GM21737 (cell line): ENCODE data around the gene SIAH3.
"Not testable (repeated sequence)": the region's sequence is repeated elsewhere in the genome, so short reads cannot be mapped to it uniquely, and the experiment has no call there.

Experiments used
- ATAC-seq: cut with Tn5 transposase; IDR thresholded peaks from one replicate; pipeline ENCODE4 v1.9.1; 2021; ENCODE audit warnings: mild to moderate bottlenecking, moderate library complexity; ENCODE audit not compliant: unreplicated experiment

Gene SIAH3

DNA sequence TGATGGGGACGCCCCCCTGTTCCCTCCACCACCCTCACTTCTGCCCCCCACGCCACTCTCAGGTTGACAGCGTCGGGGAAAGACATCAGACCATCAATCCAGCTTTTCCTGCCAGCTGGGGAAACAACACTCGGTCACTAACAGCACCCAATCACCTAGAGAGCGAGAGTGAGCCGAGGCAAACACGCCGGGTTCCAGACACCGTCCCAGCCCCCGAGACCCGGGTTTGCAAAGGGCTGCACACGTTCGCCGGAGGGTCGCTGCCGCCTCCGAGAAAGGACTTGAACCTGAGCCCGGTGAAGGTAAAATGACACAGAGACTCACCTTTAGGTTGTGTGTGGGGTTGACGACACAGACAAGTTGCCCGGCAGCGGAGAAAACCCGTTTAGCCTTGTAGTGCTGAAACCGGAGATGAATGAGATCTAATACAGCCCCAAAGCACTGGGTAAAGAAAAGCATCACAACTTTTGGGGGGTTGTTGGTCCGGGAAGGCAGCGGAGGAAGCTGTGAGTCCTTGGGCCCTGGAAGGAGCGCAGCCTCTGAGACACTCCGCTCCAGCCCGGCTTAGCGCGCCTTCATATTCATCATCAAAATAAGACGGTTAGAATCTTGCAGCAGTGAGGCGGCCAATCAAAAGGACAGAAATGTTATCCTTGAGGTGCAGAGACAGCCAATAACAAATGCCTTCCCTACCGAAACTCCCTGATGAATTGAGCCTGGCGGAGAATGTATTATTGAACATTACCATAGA lies at the start of gene SIAH3:
TSS of gene SIAH3 (minus strand) at position 583 of the 751 bp plus-strand sequence. CDS start at position 459, 124 bp downstream.
- no peak for ATAC-seq

DNA sequence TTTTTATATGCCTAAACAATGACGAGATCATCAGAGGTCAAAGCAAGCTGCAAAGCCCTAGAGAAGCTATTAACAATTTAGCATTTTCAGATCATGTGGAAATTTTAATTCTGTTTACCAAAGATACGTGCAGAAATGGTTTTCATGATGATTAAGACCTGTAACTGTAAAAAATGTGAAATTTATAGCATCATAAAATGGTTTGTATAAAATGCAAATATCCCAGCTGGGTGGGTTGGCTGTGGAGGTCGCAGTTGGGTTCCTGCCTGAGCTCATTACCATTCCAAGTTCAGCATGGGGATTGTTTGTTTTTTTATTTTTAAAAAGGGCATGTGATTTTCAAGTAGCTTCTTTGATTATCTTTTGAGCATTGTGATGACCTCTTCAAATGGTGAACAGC lies 47.9 kb upstream of the SIAH3 start:
- no peak for ATAC-seq

GRCh38 chr13:45897562-45897961 lies 46.0 kb upstream of the SIAH3 start:
- ATAC-seq: no peak

DNA sequence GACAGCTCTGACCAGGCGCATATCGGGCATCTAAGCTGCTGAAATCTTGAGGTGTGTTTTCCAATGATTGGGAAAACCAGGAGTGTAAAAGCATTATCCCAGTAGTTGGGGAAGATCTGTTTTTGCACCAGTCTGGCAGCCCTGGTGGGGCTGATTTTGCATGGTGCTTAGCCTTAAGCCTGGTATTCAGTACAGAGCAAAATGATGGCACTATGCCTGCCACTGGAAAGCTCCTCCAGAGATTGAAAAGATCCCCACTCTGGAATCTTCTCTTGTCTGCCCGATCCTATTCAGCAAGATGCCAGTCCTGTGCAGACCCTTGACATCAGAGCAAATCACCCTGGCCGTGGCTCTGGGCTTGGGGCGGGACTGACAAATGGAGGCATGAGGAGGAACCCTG lies 44.7 kb upstream of the SIAH3 start:
- no peak for ATAC-seq

GRCh38 chr13:45895881-45896280 lies 44.3 kb upstream of the SIAH3 start:
- no peak for ATAC-seq

GRCh38 chr13:45892513-45892912 lies 41.0 kb upstream of the SIAH3 start:
- ATAC-seq: no peak

- no peak for ATAC-seq
Observed at GRCh38 chr13:45889590-45890243, 38.2 kb upstream of the SIAH3 start.

- ATAC-seq: no peak
Observed at GRCh38 chr13:45886466-45886865, 34.9 kb upstream of the SIAH3 start.

GRCh38 chr13:45885194-45885593 lies 33.6 kb upstream of the SIAH3 start:
- ATAC-seq: no peak

DNA sequence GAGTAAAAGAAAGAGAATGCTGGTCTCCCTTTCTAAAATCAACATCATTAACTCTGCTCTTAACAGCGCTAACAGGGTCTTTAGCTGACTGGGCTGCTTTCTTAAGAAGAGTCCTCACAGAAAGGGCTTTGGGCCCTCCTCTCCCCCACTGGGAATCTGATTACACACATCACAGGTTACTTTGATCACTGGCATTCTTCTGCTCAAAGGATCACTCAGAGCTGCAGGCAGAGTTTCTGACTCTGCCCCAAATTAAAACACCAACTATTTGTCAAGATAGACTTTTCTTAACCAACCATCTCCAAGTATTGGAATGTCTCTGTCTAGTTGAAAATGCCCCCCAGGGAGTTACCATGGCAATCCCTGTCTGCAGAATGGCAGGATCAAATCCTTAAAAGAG lies 31.1 kb upstream of the SIAH3 start:
- no peak for ATAC-seq

DNA sequence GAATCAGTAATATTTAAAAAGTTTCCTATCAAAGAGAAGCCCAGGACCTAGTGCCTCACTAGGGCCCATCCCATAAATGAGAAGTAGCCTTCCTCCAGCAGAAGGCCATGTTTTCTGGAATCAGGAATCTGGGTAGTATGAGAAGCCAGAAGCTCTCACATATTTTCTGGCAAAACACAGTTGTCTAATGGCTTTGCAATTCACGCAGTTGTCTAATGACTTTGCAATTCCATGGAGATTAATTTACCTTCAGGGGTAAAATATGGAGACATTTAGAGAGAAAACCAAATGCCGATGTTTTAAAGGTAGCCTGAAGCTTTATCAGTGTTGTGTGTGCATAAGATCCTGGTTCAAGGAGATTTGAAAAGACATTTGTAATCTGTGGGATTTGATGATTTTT lies 29.8 kb upstream of the SIAH3 start:
- ATAC-seq: no peak

- ATAC-seq: no peak
Observed at GRCh38 chr13:45880242-45880641, 28.7 kb upstream of the SIAH3 start.

GRCh38 chr13:45879666-45880065 lies 28.1 kb upstream of the SIAH3 start:
- ATAC-seq: no peak

- no peak for ATAC-seq
Observed at GRCh38 chr13:45878966-45879365, 27.4 kb upstream of the SIAH3 start.

DNA sequence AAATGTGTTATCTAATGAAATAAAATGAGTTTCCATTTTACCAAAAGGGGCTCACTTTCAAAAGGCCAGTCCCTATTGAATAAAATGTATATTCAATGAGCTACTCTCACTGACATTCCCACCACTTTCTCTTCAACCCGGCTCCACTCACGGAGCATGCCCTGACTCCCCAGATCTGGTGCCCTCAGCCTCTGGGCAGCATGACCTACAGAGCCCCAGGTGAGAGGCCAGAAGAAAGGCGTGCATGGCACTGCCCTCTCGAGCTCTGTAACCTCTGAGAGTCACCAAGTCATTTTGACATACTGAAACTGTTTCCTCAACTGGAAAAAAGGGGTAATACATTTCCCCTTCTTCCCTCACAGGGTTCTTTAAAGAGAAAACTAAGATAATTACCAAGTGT lies 25.2 kb upstream of the SIAH3 start:
- ATAC-seq: no peak

DNA sequence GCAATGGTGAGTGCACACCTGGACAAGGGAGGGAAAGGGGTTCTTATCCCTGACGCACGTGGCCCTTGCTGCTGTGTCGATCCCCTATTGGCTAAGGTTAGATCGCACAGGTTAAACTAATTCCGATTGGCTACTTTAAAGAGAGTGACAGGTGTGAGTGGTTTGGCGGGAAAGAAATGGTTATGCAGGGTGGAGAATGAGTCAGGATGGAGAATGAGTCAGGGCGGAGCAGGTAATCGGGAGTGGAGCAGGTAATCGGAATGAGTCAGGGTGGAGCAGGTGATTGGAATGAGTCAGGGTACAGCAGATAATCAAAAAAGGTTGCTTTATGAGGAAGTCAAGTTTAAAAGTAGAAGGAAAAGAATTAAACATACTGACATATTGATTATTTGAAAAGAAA lies 24.4 kb upstream of the SIAH3 start:
- ATAC-seq: no peak

DNA sequence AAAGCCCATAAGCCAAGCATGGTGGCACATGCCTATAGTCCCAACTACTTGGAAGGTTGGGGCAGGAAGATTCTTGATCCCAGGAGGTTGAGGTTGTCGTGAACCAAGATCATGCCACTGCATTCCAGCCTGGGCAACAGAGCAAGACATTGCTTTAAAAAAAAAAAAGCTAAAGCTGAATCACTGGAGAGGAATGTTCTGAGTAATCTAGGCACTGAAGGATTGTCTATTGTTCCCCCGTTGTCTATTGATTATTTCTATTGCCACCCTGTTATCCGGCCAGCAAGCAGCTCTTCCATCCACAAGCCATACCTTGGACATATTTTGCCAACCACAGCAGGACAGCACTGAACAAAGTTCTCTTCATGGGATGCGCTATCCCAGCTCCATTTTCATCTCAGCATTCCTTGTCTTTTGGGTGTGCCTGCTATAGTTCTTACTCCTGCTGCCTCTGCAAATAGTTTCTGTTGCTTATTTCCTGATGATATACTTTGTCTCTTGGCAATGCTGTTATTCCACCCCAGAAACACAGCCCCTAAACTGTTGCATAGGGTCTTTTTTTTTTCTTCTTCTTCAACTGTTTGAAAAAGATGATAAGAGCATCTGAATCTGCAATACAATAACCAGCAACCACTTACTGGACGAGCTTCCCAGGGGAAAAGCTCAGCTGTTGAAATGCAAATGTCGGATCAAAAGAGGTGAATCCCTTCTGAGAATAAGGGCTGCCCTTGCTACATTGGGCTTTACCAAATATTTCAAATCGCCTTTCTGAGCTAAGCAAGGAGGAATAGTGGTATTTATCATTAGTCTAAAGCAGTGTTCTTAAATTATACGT lies 22.2 kb upstream of the SIAH3 start:
- ATAC-seq: no peak

- no peak for ATAC-seq
Observed at GRCh38 chr13:45872566-45872965, 21.0 kb upstream of the SIAH3 start.

DNA sequence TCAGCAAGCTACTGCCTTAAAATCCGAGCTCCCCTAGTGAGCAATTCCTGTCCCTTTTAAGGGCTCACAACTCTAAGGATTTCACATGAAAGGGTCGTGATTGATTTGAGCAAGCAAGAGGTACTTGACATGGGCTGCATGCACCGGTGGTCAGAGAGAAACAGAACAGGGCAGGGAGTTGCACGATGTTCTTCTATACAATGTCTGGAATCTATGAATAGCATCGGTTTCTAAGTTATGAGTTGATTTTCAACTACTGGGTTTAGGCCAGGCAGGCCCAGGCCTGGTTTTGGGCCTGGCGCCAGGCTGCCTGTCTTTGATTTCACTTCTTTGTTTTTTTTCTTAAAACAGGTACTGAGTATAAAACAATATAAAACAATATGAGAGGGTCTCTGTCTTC lies 19.6 kb upstream of the SIAH3 start:
- not testable (repeated sequence) for ATAC-seq

DNA sequence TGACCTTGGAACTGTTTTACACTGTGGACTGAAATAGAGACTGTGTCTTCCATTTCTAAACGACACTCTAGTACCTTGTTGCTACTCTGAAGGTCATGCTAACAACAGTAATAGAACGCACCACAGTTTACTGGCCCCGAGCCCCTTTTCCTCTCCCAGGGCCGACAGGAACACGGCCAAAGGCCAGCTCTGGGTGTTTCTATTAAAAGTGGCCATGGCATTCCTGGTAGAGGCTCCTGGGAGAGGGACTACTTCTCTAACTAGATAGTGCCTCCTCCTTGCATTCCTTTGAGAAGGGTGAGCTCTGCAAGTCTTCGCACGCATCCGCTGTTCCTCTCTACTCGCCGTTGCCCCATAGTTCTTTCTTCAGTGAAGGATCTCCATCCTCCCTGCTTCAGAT lies 18.7 kb upstream of the SIAH3 start:
- ATAC-seq: no peak

DNA sequence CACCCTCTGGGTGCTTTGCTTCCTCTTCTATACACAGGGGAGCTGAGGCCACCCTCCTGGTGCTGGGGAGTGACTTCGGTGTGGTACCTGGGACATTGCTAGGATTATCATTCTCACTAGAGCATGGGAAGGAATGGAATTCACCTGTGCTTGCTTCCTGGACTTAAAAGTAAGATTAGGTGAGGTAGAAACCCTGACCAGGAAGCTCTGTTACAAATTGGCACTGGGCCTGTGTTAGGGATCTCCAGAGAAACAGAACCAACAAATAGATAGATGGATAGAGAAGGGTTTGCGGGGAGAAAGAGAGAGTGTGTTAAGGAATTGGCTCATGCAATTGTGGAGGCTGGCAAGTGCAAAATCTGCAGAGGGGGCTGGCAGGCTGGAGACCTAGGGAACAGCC lies 13.9 kb upstream of the SIAH3 start:
- no peak for ATAC-seq
